Measurements from ENCODE around the gene PDLIM1. TPM values are rescaled to one million over a fixed set of nuclear protein-coding genes. Genes with fewer than 3 reads are reported as not detected.
"Not testable (repeated sequence)": the region's sequence is repeated elsewhere in the genome, so short reads cannot be mapped to it uniquely, and the experiment has no call there.

Gene PDLIM1
- polyA plus RNA-seq, 6 donors from 2014 or later = 348 to 523 (median 419) TPM

- Mint-ChIP-seq H3K9me3 (peaks cover 0 to 7% (median 0%) of the 10 kb centered on the region in 7 donors), H3K27me3 (no peaks in the 10 kb centered on the region), H3K4me1 (no peaks in the 10 kb centered on the region), H3K27ac (no peak overlapping the region), H3K36me3 (peaks cover 23 to 28% of the 10 kb centered on the region in 2 donors), H3K4me3 (no peak overlapping the region)
- DNase-seq (no peak), ATAC-seq (ENCODE audit: low read depth in 2 of 2) (no peak)
Measured at GRCh38 chr10:95214793-95215192, 76.0 kb downstream of the PDLIM1 start.

- H3K27ac Mint-ChIP-seq = no peak overlapping the region
- H3K4me3 Mint-ChIP-seq = no peak overlapping the region
- peaks cover 23 to 24% of the 10 kb centered on the region in 2 donors for H3K36me3 Mint-ChIP-seq
- ATAC-seq (ENCODE audit: low read depth in 2 of 2) = no peak
- H3K9me3 Mint-ChIP-seq = peaks cover 0 to 7% (median 0%) of the 10 kb centered on the region in 7 donors
- no peaks in the 10 kb centered on the region for H3K4me1 Mint-ChIP-seq
- H3K27me3 Mint-ChIP-seq = no peaks in the 10 kb centered on the region
- no peak for DNase-seq
Measured at GRCh38 chr10:95214369-95214768, 76.4 kb downstream of the PDLIM1 start.

GRCh38 chr10:95211606-95212279 is 79.1 kb downstream of the PDLIM1 start:
- DNase-seq (no peak), ATAC-seq (ENCODE audit: low read depth in 2 of 2) (no peak)
- no peaks in the 10 kb centered on the region for H3K27me3 Mint-ChIP-seq
- peaks cover 0 to 7% (median 0%) of the 10 kb centered on the region in 7 donors for H3K9me3 Mint-ChIP-seq
- peaks cover 18 to 20% of the 10 kb centered on the region in 2 donors for H3K36me3 Mint-ChIP-seq
- no peaks in the 10 kb centered on the region for H3K4me1 Mint-ChIP-seq
- no peak overlapping the region for H3K27ac Mint-ChIP-seq
- H3K4me3 Mint-ChIP-seq = no peak overlapping the region

GRCh38 chr10:95209509-95210127 is 81.2 kb downstream of the PDLIM1 start:
- Mint-ChIP-seq H3K36me3 (peaks cover 0 to 5% of the 10 kb centered on the region in 2 donors), H3K27ac (no peak overlapping the region), H3K27me3 (no peaks in the 10 kb centered on the region), H3K4me1 (no peaks in the 10 kb centered on the region), H3K4me3 (no peak overlapping the region), H3K9me3 (no peaks in the 10 kb centered on the region)
- ATAC-seq (ENCODE audit: low read depth in 2 of 2) (no peak), DNase-seq (no peak)

GRCh38 chr10:95208702-95209391 is 82.0 kb downstream of the PDLIM1 start:
- Mint-ChIP-seq H3K27me3 (no peaks in the 10 kb centered on the region), H3K4me3 (no peak overlapping the region), H3K4me1 (no peaks in the 10 kb centered on the region)

GRCh38 chr10:95202865-95203264 is 87.9 kb downstream of the PDLIM1 start:
- DNase-seq; H3K4me1 Mint-ChIP-seq; H3K9me3 Mint-ChIP-seq; H3K27me3 Mint-ChIP-seq; H3K27ac Mint-ChIP-seq; ATAC-seq (ENCODE audit: low read depth in 2 of 2); H3K4me3 Mint-ChIP-seq: not testable (repeated sequence)
- H3K36me3 Mint-ChIP-seq = peaks cover 0 to 11% of the 10 kb centered on the region in 2 donors

More at GRCh38 chr10:95208702-95209391, 82.0 kb downstream of the PDLIM1 start:
- ATAC-seq (ENCODE audit: low read depth in 2 of 2) (no peak), DNase-seq (no peak)
- Mint-ChIP-seq H3K27ac (peak overlapping the region in 1 of 6 donors; percentile 9), H3K9me3 (no peaks in the 10 kb centered on the region), H3K36me3 (peaks cover 0 to 7% of the 10 kb centered on the region in 2 donors)

- Mint-ChIP-seq H3K36me3 (peaks cover 0 to 11% of the 10 kb centered on the region in 2 donors), H3K27ac (no peak overlapping the region), H3K27me3 (no peaks in the 10 kb centered on the region), H3K9me3 (peaks cover 0 to 6% (median 0%) of the 10 kb centered on the region in 7 donors), H3K4me3 (no peak overlapping the region), H3K4me1 (no peaks in the 10 kb centered on the region)
- ATAC-seq (ENCODE audit: low read depth in 2 of 2) (no peak), DNase-seq (no peak)
Measured at GRCh38 chr10:95201736-95202135, 89.1 kb downstream of the PDLIM1 start.

- no peak for DNase-seq
- Mint-ChIP-seq H3K36me3 (peaks cover 0 to 4% of the 10 kb centered on the region in 2 donors), H3K27me3 (no peaks in the 10 kb centered on the region), H3K27ac (no peak overlapping the region), H3K4me3 (no peak overlapping the region), H3K4me1 (no peaks in the 10 kb centered on the region), H3K9me3 (peaks cover 0 to 6% (median 0%) of the 10 kb centered on the region in 7 donors)
- ATAC-seq (ENCODE audit: low read depth in 2 of 2) = no peak
Measured at GRCh38 chr10:95196046-95196445, 94.8 kb downstream of the PDLIM1 start.

GRCh38 chr10:95193944-95194343 is 96.9 kb downstream of the PDLIM1 start, which contains the start of gene ACSM6:
ACSM6 (plus strand) TSS chr10:95194238; CDS start chr10:95194486, 248 bp downstream.
- no peak for DNase-seq
- Mint-ChIP-seq H3K27ac (no peak within 1 kb of the TSS), H3K9me3 (peaks cover 0 to 1% (median 0%) of the 10 kb centered on the region in 7 donors), H3K36me3 (no peaks in the 10 kb centered on the region), H3K27me3 (no peaks in the 10 kb centered on the region), H3K4me1 (no peaks in the 10 kb centered on the region), H3K4me3 (no peak within 1 kb of the TSS)
- no peak for ATAC-seq (ENCODE audit: low read depth in 2 of 2)

- DNase-seq = no peak
- Mint-ChIP-seq H3K27ac (peak overlapping the region in 1 of 6 donors; percentile 16), H3K4me1 (peaks cover 8 to 10% (median 9%) of the 10 kb centered on the region in 3 donors), H3K9me3 (peaks cover 0 to 3% (median 0%) of the 10 kb centered on the region in 7 donors), H3K36me3 (no peaks in the 10 kb centered on the region), H3K27me3 (no peaks in the 10 kb centered on the region), H3K4me3 (no peak overlapping the region)
- no peak for ATAC-seq (ENCODE audit: low read depth in 2 of 2)
Measured at GRCh38 chr10:95188593-95188992, 102.2 kb downstream of the PDLIM1 start.

GRCh38 chr10:95187617-95188016 is 103.2 kb downstream of the PDLIM1 start:
- Mint-ChIP-seq H3K9me3 (peaks cover 0 to 3% (median 0%) of the 10 kb centered on the region in 7 donors), H3K36me3 (no peaks in the 10 kb centered on the region), H3K4me1 (peaks cover 8 to 11% (median 10%) of the 10 kb centered on the region in 3 donors), H3K27me3 (no peaks in the 10 kb centered on the region), H3K4me3 (no peak overlapping the region), H3K27ac (no peak overlapping the region)
- DNase-seq = no peak
- no peak for ATAC-seq (ENCODE audit: low read depth in 2 of 2)

All from naive B cell (primary cell).